GM23248 (cell line): ENCODE results near the gene ACAT1.

Experiments
- EZH2 ChIP-seq: fragments of 200-600 bp; sonication (generic); IDR thresholded peaks from 2 replicates; pipeline ENCODE4 v1.6.1; 2018; ENCODE audit warnings: antibody characterized with exemption, mild to moderate bottlenecking; ENCODE audit not compliant: insufficient read depth, poor library complexity, severe bottlenecking
- EZH2phosphoT487 ChIP-seq: fragments of 200-600 bp; sonication (generic); IDR thresholded peaks from 2 replicates; pipeline ENCODE4 v1.6.1; 2018; ENCODE audit warnings: antibody characterized with exemption, moderate library complexity, mild to moderate bottlenecking, low read depth; ENCODE audit not compliant: insufficient read depth

DNA sequence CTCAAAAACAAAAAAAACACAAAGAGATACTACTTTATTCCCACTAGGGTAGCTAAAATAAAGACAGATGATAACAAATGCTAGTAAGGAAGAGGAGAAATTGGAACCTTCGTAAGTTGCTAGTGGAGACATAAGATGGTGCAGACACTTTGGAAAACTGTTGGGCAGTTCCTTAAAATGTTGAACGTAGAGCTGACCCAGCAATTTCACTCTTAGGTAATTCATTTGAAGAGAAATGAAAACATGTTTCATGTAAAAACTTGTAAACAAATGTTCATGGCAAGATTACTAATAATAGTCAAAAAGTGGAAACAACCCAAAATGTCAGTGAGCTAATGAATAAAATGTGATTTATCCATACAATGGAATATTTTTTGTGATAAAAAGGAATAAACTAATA, 29.2 kb upstream of the ACAT1 start:
- TF ChIP-seq EZH2 (no peak), EZH2phosphoT487 (no peak)
